ENCODE results near the gene IL27RA.
A peak's percentile ranks its signal among the peaks of the same experiment; 100 is the strongest.
"Not testable (repeated sequence)": the region's sequence is repeated elsewhere in the genome, so short reads cannot be mapped to it uniquely, and the experiment has no call there.

The IL27RA gene

GRCh38 chr19:14035706-14036105, 4.1 kb downstream of the IL27RA start:
- H3K4me3 ChIP-seq (ENCODE audit: low read depth, low read length) = no peak overlapping the region
- TF ChIP-seq CTCF (IDR thresholded peaks at IDR 0.05; ENCODE audit: low read depth, low read length) = no peak

GRCh38 chr19:14039181-14039580, 7.6 kb downstream of the IL27RA start:
- TF ChIP-seq CTCF (IDR thresholded peaks at IDR 0.05; ENCODE audit: low read depth, low read length) = no peak
- no peak overlapping the region for H3K4me3 ChIP-seq (ENCODE audit: low read depth, low read length)

DNA sequence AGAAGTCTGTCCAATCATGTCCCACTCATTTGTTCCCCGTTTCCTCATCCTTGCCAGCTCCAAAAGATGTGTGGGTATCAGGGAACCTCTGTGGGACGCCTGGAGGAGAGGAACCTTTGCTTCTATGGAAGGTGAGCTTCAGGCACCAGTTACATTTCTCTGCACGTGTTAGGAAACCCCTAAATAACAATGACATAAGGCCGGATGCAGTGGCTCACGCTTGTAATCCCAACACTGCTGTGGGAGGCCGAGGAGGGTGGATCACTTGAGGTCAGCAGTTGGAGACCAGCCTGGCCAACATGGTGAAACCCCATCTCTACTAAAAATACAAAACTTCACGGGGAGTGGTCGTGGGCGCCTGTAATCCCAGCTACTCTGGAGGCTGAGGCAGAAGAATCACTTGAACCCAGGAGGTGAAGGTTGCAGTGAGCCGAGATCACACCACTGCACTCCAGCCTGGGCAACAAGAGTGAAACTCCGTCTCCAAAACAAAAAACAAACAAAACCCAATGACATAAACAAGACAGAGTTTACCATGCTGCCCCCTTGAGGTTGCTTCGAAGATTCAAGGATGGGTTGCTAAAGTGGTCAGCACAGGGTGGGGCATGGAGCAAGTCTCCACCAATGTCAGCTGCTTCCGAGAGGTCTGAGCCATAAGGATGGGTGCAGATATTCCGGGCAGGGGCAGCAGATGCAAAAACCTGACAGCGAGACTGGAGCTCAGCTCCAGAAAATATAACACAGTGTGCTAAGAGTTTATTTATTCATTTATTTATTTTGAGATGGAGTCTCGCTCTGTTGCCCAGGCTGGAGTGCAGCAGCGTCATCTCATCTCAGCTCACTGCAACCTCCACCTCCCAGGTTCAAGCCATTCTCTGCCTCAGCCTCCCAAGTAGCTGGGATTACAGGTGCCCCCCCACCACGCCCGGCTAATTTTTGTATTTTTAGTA, 11.4 kb downstream of the IL27RA start:
- H3K4me3 ChIP-seq (ENCODE audit: low read depth, low read length) = not testable (repeated sequence)
- peak; percentile 28; the same call in 1 of the 2 replicates for TF ChIP-seq CTCF (IDR thresholded peaks at IDR 0.05; ENCODE audit: low read depth, low read length)

DNA sequence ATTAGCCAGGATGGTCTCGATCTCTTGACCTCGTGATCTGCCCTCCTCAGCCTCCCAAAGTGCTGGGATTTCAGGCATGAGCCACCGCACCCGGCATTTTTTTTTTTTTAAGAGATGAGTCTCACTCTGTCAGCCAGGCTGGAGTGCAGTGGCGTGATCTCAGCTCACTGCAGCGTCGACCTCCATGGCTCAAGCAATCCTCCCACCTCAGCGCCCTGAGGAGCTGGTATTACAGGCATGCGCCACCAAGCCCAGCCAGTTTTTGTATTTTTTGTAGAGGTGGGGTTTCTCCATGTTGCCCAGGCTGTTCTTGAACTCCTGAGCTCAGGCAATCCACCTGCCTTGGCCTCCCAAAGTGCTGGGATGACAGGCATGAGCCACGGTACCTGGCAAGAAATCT, 16.3 kb downstream of the IL27RA start:
- H3K4me3 ChIP-seq (ENCODE audit: low read depth, low read length) = not testable (repeated sequence)

DNA sequence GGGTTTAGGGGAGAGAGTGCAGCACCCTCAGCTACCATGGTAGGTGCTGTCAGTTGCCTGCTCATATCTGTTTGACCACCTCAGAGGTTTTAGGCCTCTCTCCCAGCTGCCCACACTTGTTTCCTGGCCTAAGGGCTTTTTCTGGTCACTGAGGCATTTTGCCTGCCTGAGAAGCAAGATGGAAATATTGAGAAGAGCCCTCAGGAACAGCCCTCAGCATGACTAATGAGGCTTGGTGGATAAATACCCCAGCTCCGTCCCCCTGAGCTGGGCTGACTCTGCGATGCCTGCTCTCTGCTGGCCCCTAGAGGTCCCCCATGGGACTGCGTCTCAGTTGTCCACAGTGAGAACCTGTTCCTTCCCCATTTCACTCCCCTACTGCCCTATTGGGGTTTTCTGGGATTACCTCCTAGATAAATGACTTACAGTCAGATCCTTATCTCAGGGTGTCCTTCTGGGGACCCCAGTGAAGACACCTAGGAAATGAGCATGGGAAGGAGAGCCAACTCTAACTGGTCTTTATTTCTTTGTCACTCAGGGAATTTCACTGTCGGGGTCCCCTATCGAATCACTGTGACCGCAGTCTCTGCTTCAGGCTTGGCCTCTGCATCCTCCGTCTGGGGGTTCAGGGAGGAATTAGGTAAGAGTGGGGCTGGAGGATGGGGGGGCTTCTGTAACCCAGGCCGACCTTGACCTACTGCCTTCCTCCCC, 17.0 kb downstream of the IL27RA start:
- peak; percentile 92 for TF ChIP-seq CTCF (IDR thresholded peaks at IDR 0.05; ENCODE audit: low read depth, low read length)
- H3K4me3 ChIP-seq (ENCODE audit: low read depth, low read length) = no peak overlapping the region

GRCh38 chr19:14050512-14050911, 18.9 kb downstream of the IL27RA start:
- H3K4me3 ChIP-seq (ENCODE audit: low read depth, low read length) = no peak overlapping the region
- TF ChIP-seq CTCF (IDR thresholded peaks at IDR 0.05; ENCODE audit: low read depth, low read length) = no peak

GRCh38 chr19:14050961-14051360, 19.4 kb downstream of the IL27RA start:
- H3K4me3 ChIP-seq (ENCODE audit: low read depth, low read length) = not testable (repeated sequence)

- H3K4me3 ChIP-seq (ENCODE audit: low read depth, low read length) = no peak overlapping the region
- no peak for TF ChIP-seq CTCF (IDR thresholded peaks at IDR 0.05; ENCODE audit: low read depth, low read length)
These were observed 20.4 kb downstream of the IL27RA start for GRCh38 chr19:14051980-14052379.

Data from WI38 (cell line).